A549 (cell line): Measurements from ENCODE around the gene DNAH17. TPM values are rescaled to one million over a fixed set of nuclear protein-coding genes. Genes with fewer than 3 reads are reported as not detected.

ENCODE experiments used
- ATAC-seq, 2 experiments: fragments of 200-7000 bp in 1 of 2; fragments of >200 bp in 1 of 2; cut with Nextera tagmentation in 1 of 2; cut with Tn5 transposase in 1 of 2; 3 replicates each; pipeline versions ENCODE4 v1.8.0 to v1.9.1; 2018 to 2020; ENCODE audit warnings: mild to moderate bottlenecking in 1 of 2, moderate library complexity in 1 of 2
- CTCF ChIA-PET: fragments of 300-600 bp; sonication (Branson Sonifier 250); formaldehyde crosslinking; extraction: SDS; loops from one replicate; lab custom pipeline; 2021; ENCODE audit warnings: antibody characterized with exemption, inconsistent platforms; lab: Yijun Ruan, JAX
- POLR2A ChIA-PET: fragments of 350-600 bp; formaldehyde crosslinking; extraction: SDS; loops from one replicate; lab custom pipeline; 2021; ENCODE audit warnings: antibody characterized with exemption, inconsistent platforms; lab: Yijun Ruan, JAX
- DNase-seq, 2 experiments: peaks; one replicate each; pipeline versions ENCODE4 v3.0.0 to v3.0.0-alpha.2; 2011 to 2016; ENCODE audit warnings: low read depth in 1 of 2, low spot score in 1 of 2
- FAIRE-seq: peaks from 2 replicates; lab custom pipeline; 2011; peaks lifted over from hg19 to GRCh38; lab: Jason Lieb, UNC
- H3K27ac ChIP-seq, 2 experiments: fragments of >200 bp; sonication (Bioruptor Twin); formaldehyde crosslinking; 3 replicates each; pipeline ENCODE4 v1.5.1; 2016 to 2017
- H3K4me1 ChIP-seq: fragments of >200 bp; sonication (Bioruptor Twin); formaldehyde crosslinking; 3 replicates; pipeline ENCODE4 v1.6.1; 2016
- H3K4me2 ChIP-seq: fragments of >200 bp; sonication (Bioruptor Twin); formaldehyde crosslinking; 3 replicates; pipeline ENCODE4 v1.6.1; 2016
- H3K4me3 ChIP-seq: fragments of >200 bp; sonication (Bioruptor Twin); formaldehyde crosslinking; 3 replicates; pipeline ENCODE4 v1.5.1; 2016
- H3K9me3 ChIP-seq: fragments of >200 bp; sonication (Bioruptor Twin); formaldehyde crosslinking; 3 replicates; pipeline ENCODE4 v1.6.1; 2016
- CBX2 ChIP-seq: fragments of 200-600 bp; sonication (generic); IDR thresholded peaks from 2 replicates; pipeline ENCODE4 v1.6.1; 2016; ENCODE audit warnings: low read depth, mild to moderate bottlenecking, borderline replicate concordance
- CBX8 ChIP-seq: fragments of 200-600 bp; sonication (generic); IDR thresholded peaks from 2 replicates; pipeline ENCODE4 v1.6.1; 2016
- CEBPB ChIP-seq, 2 experiments: fragments of >200 bp in 1 of 2; sonication (Bioruptor Twin) in 1 of 2; formaldehyde crosslinking in 1 of 2; IDR thresholded peaks; 2 replicates each; pipeline ENCODE4 v1.6.1; 2012 to 2016
- EHF ChIP-seq: fragments of 250-450 bp; sonication (Bioruptor Pico); IDR thresholded peaks from 2 replicates; pipeline ENCODE4 v1.5.0; 2020; ENCODE audit warnings: mild to moderate bottlenecking
- EHMT2 ChIP-seq: fragments of 200-600 bp; sonication (generic); IDR thresholded peaks from 2 replicates; pipeline ENCODE4 v1.6.1; 2016; ENCODE audit warnings: antibody characterized with exemption, low read depth, mild to moderate bottlenecking, moderate library complexity
- EP300 ChIP-seq, 2 experiments: fragments of >200 bp; sonication (Bioruptor Twin); formaldehyde crosslinking; IDR thresholded peaks; 2 replicates in 1 of 2; 3 replicates in 1 of 2; pipeline ENCODE4 v1.6.1; 2016 to 2017
- ESRRA ChIP-seq: fragments of 150-350 bp; IDR thresholded peaks from 2 replicates; pipeline ENCODE4 v1.6.1; 2014; ENCODE audit warnings: mild to moderate bottlenecking, low read length, borderline replicate concordance
- FOSB ChIP-seq: fragments of 250-450 bp; sonication (Bioruptor Pico); IDR thresholded peaks from 2 replicates; pipeline ENCODE4 v1.5.0; 2020; ENCODE audit warnings: mild to moderate bottlenecking, moderate library complexity
- FOSL2 ChIP-seq, 2 experiments: fragments of 450-650 bp in 1 of 2; fragments of >200 bp in 1 of 2; sonication (Bioruptor Twin) in 1 of 2; formaldehyde crosslinking; IDR thresholded peaks; 2 replicates each; pipeline versions ENCODE4 v1.5.0 to v1.6.1; 2016 to 2020; ENCODE audit warnings: mild to moderate bottlenecking in 1 of 2, moderate library complexity in 1 of 2
- GATA3 ChIP-seq: IDR thresholded peaks from 2 replicates; pipeline ENCODE4 v1.6.1; 2012; ENCODE audit warnings: borderline replicate concordance
- HEYL ChIP-seq: fragments of 250-450 bp; sonication (Bioruptor Pico); IDR thresholded peaks from 2 replicates; pipeline ENCODE4 v1.8.0; 2021; ENCODE audit warnings: mild to moderate bottlenecking, moderate library complexity
- HOXA7 ChIP-seq: fragments of 250-450 bp; sonication (Bioruptor Pico); IDR thresholded peaks from 2 replicates; pipeline ENCODE4 v1.5.0; 2020; ENCODE audit warnings: mild to moderate bottlenecking, moderate library complexity
- HOXB13 ChIP-seq: fragments of 250-450 bp; sonication (Bioruptor Pico); IDR thresholded peaks from 2 replicates; pipeline ENCODE4 v1.5.0; 2020; ENCODE audit warnings: low read depth, mild to moderate bottlenecking, moderate library complexity
- HOXB5 ChIP-seq: fragments of 250-450 bp; sonication (Bioruptor Pico); IDR thresholded peaks from 2 replicates; pipeline ENCODE4 v1.5.0; 2020; ENCODE audit warnings: mild to moderate bottlenecking, moderate library complexity
- JUN ChIP-seq, 2 experiments: fragments of >200 bp; sonication (Bioruptor Twin); formaldehyde crosslinking; IDR thresholded peaks; 2 replicates in 1 of 2; 3 replicates in 1 of 2; pipeline ENCODE4 v1.6.1; 2016 to 2017
- JUNB ChIP-seq: fragments of >200 bp; sonication (Bioruptor Twin); formaldehyde crosslinking; IDR thresholded peaks from 2 replicates; pipeline ENCODE4 v1.6.1; 2016
- KDM1A ChIP-seq: fragments of 200-600 bp; sonication (generic); IDR thresholded peaks from 2 replicates; pipeline ENCODE4 v1.6.1; 2016; ENCODE audit warnings: low read depth, mild to moderate bottlenecking
- KDM5A ChIP-seq: fragments of 200-600 bp; sonication (generic); IDR thresholded peaks from 2 replicates; pipeline ENCODE4 v1.6.1; 2016; ENCODE audit warnings: antibody characterized with exemption, mild to moderate bottlenecking
- MAZ ChIP-seq: fragments of 150-350 bp; IDR thresholded peaks from 2 replicates; pipeline ENCODE4 v1.6.1; 2014; ENCODE audit warnings: antibody characterized with exemption, low read depth, low read length, borderline replicate concordance
- PHF8 ChIP-seq: fragments of 200-600 bp; sonication (generic); IDR thresholded peaks from 2 replicates; pipeline ENCODE4 v1.6.1; 2016; ENCODE audit warnings: low read depth, mild to moderate bottlenecking, antibody characterized with exemption, moderate library complexity, borderline replicate concordance
- RAD21 ChIP-seq, 2 experiments: fragments of >200 bp in 1 of 2; sonication (Bioruptor Twin) in 1 of 2; formaldehyde crosslinking in 1 of 2; IDR thresholded peaks in 1 of 2; conservative IDR thresholded peaks in 1 of 2; 2 replicates in 1 of 2; 3 replicates in 1 of 2; pipeline ENCODE4 v1.6.1; 2012 to 2018; ENCODE audit warnings: inconsistent platforms in 1 of 2
- SREBF2 ChIP-seq: fragments of 450-650 bp; IDR thresholded peaks from 2 replicates; pipeline ENCODE4 v1.6.1; 2014; ENCODE audit warnings: mild to moderate bottlenecking, moderate library complexity
- TFCP2L1 ChIP-seq: fragments of 250-450 bp; sonication (Bioruptor Pico); IDR thresholded peaks from 2 replicates; pipeline ENCODE4 v1.5.0; 2021; ENCODE audit warnings: mild to moderate bottlenecking
- ZC3H11A ChIP-seq: fragments of 450-650 bp; IDR thresholded peaks from 2 replicates; pipeline ENCODE4 v1.6.1; 2014; ENCODE audit warnings: antibody characterized with exemption, mild to moderate bottlenecking
- ZFP36 ChIP-seq: fragments of 450-650 bp; IDR thresholded peaks from 2 replicates; pipeline ENCODE4 v1.6.1; 2014; ENCODE audit warnings: borderline replicate concordance; ENCODE audit not compliant: partially characterized antibody
- ZNF302 ChIP-seq: fragments of 250-450 bp; sonication (Bioruptor Pico); IDR thresholded peaks from 2 replicates; pipeline ENCODE4 v1.9.0; 2021; ENCODE audit warnings: inconsistent platforms, mild to moderate bottlenecking, moderate library complexity
- ZSCAN20 ChIP-seq: fragments of 250-450 bp; sonication (Bioruptor Pico); IDR thresholded peaks from 2 replicates; pipeline ENCODE4 v1.8.0; 2022; ENCODE audit warnings: mild to moderate bottlenecking, moderate library complexity
- WGBS: methylation state at CpG from one replicate; pipeline ENCODE4 v1.1.6; 2017; ENCODE audit errors: missing lambda C conversion rate; 5-methylcytosine and 5-hydroxymethylcytosine counted together
- polyA plus RNA-seq, 4 experiments: library from polyadenylated mRNA; depleted of rRNA in 3 of 4; stranded (reverse); fragments of >200 nt; fragmentation: RNase III in 1 of 4; extraction: RNeasy Plus Mini Kit Qiagen cat#74134 plus additional on column Dnase treatment in 1 of 4; gene quantifications; 2 replicates in 3 of 4; 3 replicates in 1 of 4; pipeline ENCODE4 v1.2.3, GENCODE V29; 2011 to 2017
- TF ChIP-seq, protein P1 (sequence below): IDR thresholded peaks from 2 replicates; pipeline ENCODE4 v1.6.1; 2012
- TF ChIP-seq, protein P2 (sequence below): fragments of 250-450 bp; sonication (Bioruptor Pico); IDR thresholded peaks from 2 replicates; pipeline ENCODE4 v1.5.0; 2020; ENCODE audit warnings: low read depth, mild to moderate bottlenecking, moderate library complexity
- TF ChIP-seq, protein P3 (sequence below): fragments of 450-650 bp; IDR thresholded peaks from 2 replicates; pipeline ENCODE4 v1.6.1; 2014; ENCODE audit warnings: antibody characterized with exemption
- TF ChIP-seq, protein P4 (sequence below): fragments of >200 bp; sonication (Bioruptor Twin); formaldehyde crosslinking; IDR thresholded peaks from 3 replicates; pipeline ENCODE4 v1.6.1; 2016
- TF ChIP-seq, protein P5 (sequence below): fragments of 250-450 bp; sonication (Bioruptor Pico); IDR thresholded peaks from 2 replicates; pipeline ENCODE4 v1.5.0; 2021; ENCODE audit warnings: mild to moderate bottlenecking, moderate library complexity, borderline replicate concordance

DNAH17 gene
- polyA plus RNA-seq, 2 of the 4 experiments (the other 2 are of a cell fraction) = 0.21 to 0.26 TPM

DNA sequence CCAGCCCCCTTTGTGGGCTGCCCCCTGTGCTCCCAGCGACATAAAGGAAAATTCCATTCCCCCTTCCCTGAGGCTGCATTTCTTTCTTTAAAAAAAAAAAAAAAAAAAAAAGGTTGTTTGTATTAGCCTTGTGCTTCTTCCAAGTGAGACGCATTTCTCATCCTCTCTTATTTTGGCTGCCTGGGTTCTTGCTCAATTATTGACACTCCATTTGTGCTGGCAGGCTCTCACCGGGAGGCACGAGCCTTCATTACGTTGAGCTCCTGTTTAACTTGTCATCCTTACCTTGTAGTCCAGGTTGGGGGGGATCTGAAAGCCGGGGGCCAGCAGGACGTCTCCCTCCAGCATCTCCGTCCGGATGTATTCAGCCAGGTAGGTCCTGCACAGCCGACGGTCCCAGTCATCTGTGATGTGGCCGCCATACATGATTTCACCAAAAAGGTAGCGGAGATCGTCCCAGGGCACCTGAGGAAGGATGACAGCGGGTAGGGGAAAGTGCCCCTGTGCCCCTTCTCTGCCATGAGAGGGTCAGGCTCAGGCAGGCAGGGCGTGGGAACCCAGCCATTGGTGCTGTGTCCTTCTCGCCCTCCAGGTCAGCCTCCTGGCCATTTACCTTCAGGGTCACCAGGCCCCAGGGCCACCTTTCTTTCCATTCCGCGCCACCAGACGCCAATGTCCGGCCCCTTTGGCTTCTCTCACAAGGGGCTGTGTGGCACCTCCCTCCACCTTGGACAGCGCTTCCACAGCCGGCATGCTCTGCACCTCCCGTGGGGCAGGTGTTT is 148.2 kb downstream of the DNAH17 start (continued):
- TF ChIP-seq KDM1A (no peak), CBX2 (no peak)

DNA sequence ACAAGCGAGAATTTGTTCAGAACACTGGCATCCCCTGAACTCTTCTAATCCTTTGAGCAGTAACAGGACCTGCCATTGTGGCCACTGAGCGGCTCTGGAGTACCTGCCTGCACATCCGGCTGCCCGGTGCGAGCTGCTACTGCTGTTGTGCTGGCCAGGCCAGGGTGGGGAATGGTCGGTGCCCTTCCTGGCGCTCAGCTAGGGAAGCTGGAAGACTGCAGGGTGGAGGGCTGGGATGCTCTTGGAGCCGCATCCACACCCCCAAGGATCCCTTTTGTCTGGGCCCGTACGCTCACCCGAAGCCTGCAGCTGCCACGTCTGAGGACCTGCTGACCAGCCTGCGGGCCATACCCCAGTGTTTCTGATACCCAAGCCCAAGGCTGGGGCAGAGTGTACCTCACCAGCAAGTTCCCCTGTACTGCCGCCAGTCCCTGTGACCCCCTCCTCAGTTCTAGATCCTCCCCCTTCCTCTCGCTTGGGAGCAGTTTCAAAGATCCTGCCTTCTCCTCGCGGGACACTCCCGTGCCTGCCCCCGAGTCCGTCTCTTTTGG is 149.1 kb downstream of the DNAH17 start:
- POLR2A ChIA-PET = no interaction called here
- Histone ChIP-seq H3K9me3 (no peaks in the 10 kb centered on the region), H3K27ac (no peak overlapping the region), H3K4me2 (no peak overlapping the region), H3K4me1 (0 out of 3 replicates have a peak, but pooled peaks cover under 1% of the 10 kb centered on the region), H3K4me3 (no peak overlapping the region)
- no peak for FAIRE-seq
- WGBS = 95% methylated on average over 20 of the region's 20 CpGs
- no peak for DNase-seq
- no peak for TF ChIP-seq FOSB (CRISPR knock-in tag)
- TF ChIP-seq JUNB = no peak
- no peak for TF ChIP-seq CBX8
- no peak for TF ChIP-seq ZNF302
- TF ChIP-seq TFCP2L1 (CRISPR knock-in tag) = no peak
- TF ChIP-seq ESRRA = no peak
- TF ChIP-seq, protein P1, sequence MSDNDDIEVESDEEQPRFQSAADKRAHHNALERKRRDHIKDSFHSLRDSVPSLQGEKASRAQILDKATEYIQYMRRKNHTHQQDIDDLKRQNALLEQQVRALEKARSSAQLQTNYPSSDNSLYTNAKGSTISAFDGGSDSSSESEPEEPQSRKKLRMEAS = no peak
- TF ChIP-seq EP300 (IDR thresholded peaks at IDR 0.05) = no peak
- no peak for TF ChIP-seq HOXB13 (CRISPR knock-in tag)
- no peak for TF ChIP-seq HOXB5 (CRISPR knock-in tag)
- no peak for TF ChIP-seq ZC3H11A
- TF ChIP-seq JUN (IDR thresholded peaks at IDR 0.05) = no peak
- TF ChIP-seq CEBPB (IDR thresholded peaks at IDR 0.05) = no peak
- no peak for TF ChIP-seq HEYL (CRISPR knock-in tag)
- no peak for TF ChIP-seq GATA3
- TF ChIP-seq RAD21 (conservative IDR thresholded peaks at IDR 0.05 in 1 of 2, IDR thresholded peaks at IDR 0.05 in 1 of 2) = no peak
- TF ChIP-seq PHF8 = no peak
- TF ChIP-seq FOSL2 (IDR thresholded peaks at IDR 0.05) = no peak
- TF ChIP-seq FOSL2 (CRISPR knock-in tag; IDR thresholded peaks at IDR 0.05) = no peak
- TF ChIP-seq, protein P2, sequence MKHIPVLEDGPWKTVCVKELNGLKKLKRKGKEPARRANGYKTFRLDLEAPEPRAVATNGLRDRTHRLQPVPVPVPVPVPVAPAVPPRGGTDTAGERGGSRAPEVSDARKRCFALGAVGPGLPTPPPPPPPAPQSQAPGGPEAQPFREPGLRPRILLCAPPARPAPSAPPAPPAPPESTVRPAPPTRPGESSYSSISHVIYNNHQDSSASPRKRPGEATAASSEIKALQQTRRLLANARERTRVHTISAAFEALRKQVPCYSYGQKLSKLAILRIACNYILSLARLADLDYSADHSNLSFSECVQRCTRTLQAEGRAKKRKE (CRISPR knock-in tag) = no peak
- peak in 1 of 2 experiments; percentile 21; a peak in 3 of 6 replicates for ATAC-seq
- CTCF ChIA-PET = interaction anchor here (1.1 kb wide), 1 partner anchor 9 kb away, joined by 4 read pairs; no protein-coding TSS in a partner anchor

DNA sequence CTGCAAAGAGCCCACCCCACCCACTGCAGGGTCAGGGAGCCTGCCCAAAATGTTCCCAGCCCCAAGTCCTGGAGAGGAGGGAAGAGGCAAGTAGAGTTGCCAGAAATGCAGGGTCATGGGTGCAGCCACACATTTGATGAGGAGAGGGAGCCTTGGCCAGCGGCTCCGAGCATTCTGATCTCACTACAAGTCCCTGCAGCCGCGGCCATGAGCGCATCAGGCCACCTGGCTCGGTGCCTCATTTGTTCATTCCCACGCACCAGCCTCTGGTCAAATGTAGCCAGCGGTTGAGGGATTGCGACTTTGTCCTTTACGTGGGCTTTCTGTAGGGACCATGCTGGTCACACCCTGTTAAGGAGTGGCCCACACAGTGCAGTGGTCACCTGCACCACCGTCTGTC is 150.1 kb downstream of the DNAH17 start:
- ChIA-PET POLR2A (no interaction called here), CTCF (interaction anchor here (1.2 to 12.8 kb wide), 4 partner anchors 9 to 174 kb away, joined by 4 to 388 read pairs (median 128); partner anchors contain the start of gene SOCS3)
- H3K9me3 ChIP-seq = no peaks in the 10 kb centered on the region
- H3K4me3 ChIP-seq = no peak overlapping the region
- no peak for DNase-seq
- FAIRE-seq = no peak
- no peak overlapping the region for H3K4me2 ChIP-seq
- ATAC-seq = no peak
- peaks cover 9% of the 10 kb centered on the region; the same call in 2 of the 3 replicates for H3K4me1 ChIP-seq
- 97% methylated on average over 11 of the region's 11 CpGs for WGBS
- no peak overlapping the region for H3K27ac ChIP-seq
- TF ChIP-seq MAZ = no peak
- no peak for TF ChIP-seq EHF (CRISPR knock-in tag)
- TF ChIP-seq FOSL2 (IDR thresholded peaks at IDR 0.05) = no peak
- TF ChIP-seq FOSL2 (CRISPR knock-in tag; IDR thresholded peaks at IDR 0.05) = no peak
- TF ChIP-seq SREBF2 = no peak
- no peak for TF ChIP-seq HOXA7 (CRISPR knock-in tag)
- no peak for TF ChIP-seq ZSCAN20 (CRISPR knock-in tag)
- TF ChIP-seq, protein P3, sequence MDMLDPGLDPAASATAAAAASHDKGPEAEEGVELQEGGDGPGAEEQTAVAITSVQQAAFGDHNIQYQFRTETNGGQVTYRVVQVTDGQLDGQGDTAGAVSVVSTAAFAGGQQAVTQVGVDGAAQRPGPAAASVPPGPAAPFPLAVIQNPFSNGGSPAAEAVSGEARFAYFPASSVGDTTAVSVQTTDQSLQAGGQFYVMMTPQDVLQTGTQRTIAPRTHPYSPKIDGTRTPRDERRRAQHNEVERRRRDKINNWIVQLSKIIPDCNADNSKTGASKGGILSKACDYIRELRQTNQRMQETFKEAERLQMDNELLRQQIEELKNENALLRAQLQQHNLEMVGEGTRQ = no peak
- no peak for TF ChIP-seq ZFP36
- TF ChIP-seq, protein P4, sequence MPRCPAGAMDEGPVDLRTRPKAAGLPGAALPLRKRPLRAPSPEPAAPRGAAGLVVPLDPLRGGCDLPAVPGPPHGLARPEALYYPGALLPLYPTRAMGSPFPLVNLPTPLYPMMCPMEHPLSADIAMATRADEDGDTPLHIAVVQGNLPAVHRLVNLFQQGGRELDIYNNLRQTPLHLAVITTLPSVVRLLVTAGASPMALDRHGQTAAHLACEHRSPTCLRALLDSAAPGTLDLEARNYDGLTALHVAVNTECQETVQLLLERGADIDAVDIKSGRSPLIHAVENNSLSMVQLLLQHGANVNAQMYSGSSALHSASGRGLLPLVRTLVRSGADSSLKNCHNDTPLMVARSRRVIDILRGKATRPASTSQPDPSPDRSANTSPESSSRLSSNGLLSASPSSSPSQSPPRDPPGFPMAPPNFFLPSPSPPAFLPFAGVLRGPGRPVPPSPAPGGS = no peak
- no peak for TF ChIP-seq KDM5A
- TF ChIP-seq, protein P5, sequence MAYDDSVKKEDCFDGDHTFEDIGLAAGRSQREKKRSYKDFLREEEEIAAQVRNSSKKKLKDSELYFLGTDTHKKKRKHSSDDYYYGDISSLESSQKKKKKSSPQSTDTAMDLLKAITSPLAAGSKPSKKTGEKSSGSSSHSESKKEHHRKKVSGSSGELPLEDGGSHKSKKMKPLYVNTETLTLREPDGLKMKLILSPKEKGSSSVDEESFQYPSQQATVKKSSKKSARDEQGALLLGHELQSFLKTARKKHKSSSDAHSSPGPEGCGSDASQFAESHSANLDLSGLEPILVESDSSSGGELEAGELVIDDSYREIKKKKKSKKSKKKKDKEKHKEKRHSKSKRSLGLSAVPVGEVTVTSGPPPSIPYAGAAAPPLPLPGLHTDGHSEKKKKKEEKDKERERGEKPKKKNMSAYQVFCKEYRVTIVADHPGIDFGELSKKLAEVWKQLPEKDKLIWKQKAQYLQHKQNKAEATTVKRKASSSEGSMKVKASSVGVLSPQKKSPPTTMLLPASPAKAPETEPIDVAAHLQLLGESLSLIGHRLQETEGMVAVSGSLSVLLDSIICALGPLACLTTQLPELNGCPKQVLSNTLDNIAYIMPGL (CRISPR knock-in tag) = no peak
- TF ChIP-seq EHMT2 = no peak
